ENCODE measurements around the gene MIPOL1. TPM values are rescaled to one million over a fixed set of nuclear protein-coding genes. Genes with fewer than 3 reads are reported as not detected.
"Not testable (repeated sequence)": the region's sequence is repeated elsewhere in the genome, so short reads cannot be mapped to it uniquely, and the experiment has no call there.

Gene MIPOL1
- total RNA-seq, 1 experiment from 2014 or later, result 15.4 TPM

DNA sequence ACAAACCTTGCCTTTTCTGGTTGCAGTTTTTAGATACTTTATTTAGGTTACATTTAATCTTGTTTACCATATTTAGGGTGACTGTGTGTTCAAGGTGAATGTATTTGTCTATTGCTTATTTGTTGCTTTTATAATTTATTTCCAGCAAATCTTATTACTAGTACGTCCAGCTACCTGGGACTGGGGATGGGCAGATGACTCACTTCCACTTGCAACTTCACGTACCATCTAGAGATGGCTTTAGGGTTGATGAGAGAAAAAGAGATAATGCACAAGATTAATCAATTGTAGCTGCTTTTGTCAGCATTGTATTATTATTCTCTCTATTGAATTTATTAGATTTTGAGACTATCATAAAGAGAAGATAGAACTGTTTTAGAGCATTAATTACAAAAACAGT, 5.1 kb downstream of the MIPOL1 start:
- ChIA-PET RAD21 (ENCODE audit: low non-redundant PET in 1 of 2, low total read pairs in 2 of 2, uncharacterized antibody in 2 of 2, unreplicated experiment in 2 of 2) (no interaction called here), CTCF (interaction anchor here (1.5 kb wide), 1 partner anchor 506 kb away, joined by 4 read pairs; no protein-coding TSS in a partner anchor), POLR2A (no interaction called here)
- TF ChIP-seq RAD21 (IDR thresholded peaks at IDR 0.05; ENCODE audit: low read depth), result no peak
- no peak for TF ChIP-seq ZNF274 (IDR thresholded peaks at IDR 0.05; ENCODE audit: low read depth, low read length)
- TF ChIP-seq POLR2AphosphoS5 (IDR thresholded peaks at IDR 0.05; ENCODE audit: low read depth, low read length), result no peak
- no peak for TF ChIP-seq YY1 (IDR thresholded peaks at IDR 0.05; ENCODE audit: extremely low read depth, insufficient replicate concordance, low read depth, low read length)
- TF ChIP-seq CBX3 (IDR thresholded peaks at IDR 0.05; ENCODE audit: low read depth), result no peak
- TF ChIP-seq EGR1 (IDR thresholded peaks at IDR 0.05; ENCODE audit: low read depth), result no peak
- no peak for TF ChIP-seq CEBPB (IDR thresholded peaks at IDR 0.05; ENCODE audit: low read depth)
- TF ChIP-seq SP1 (IDR thresholded peaks at IDR 0.05; ENCODE audit: low read depth), result no peak
- no peak for TF ChIP-seq EZH2 (IDR thresholded peaks at IDR 0.05)
- TF ChIP-seq EZH2phosphoT487 (IDR thresholded peaks at IDR 0.05; ENCODE audit: borderline replicate concordance), result no peak
- no peak for TF ChIP-seq SIN3A (IDR thresholded peaks at IDR 0.05; ENCODE audit: low read depth)
- H3K4me3 ChIP-seq (replicated peaks in 1 of 2; ENCODE audit: low read depth in 1 of 2, low read length in 2 of 2), result no peak overlapping the region
- H3K27me3 ChIP-seq (ENCODE audit: insufficient read depth, low read length), result no peaks in the 10 kb centered on the region
- no peaks in the 10 kb centered on the region for H3K9me2 ChIP-seq (ENCODE audit: insufficient read depth)
- H3K4me2 ChIP-seq (ENCODE audit: low read length), result no peak overlapping the region
- H3K27ac ChIP-seq (ENCODE audit: low read depth, low read length), result no peak overlapping the region
- no peak overlapping the region for H2AFZ ChIP-seq (ENCODE audit: low read depth, low read length, poor library complexity, severe bottlenecking)
- H3K9me3 ChIP-seq (ENCODE audit: control insufficient read depth in 1 of 2, insufficient read depth in 1 of 2, low read depth in 1 of 2, low read length in 2 of 2), result peaks cover 11 to 12% of the 10 kb centered on the region in 2 experiments; a peak in 2 of 4 replicates
- BruUV-seq (replicated peaks), result no TSS peak
- intact Hi-C loops (cut with micrococcal nuclease), result no loop called here
- no peak overlapping the region for H3K9ac ChIP-seq (ENCODE audit: low read length)
- no peak for DNase-seq (ENCODE audit: low read depth, low spot score)
- no peak for ATAC-seq
- peaks cover 0 to 23% of the 10 kb centered on the region in 2 experiments; a peak in 2 of 4 replicates for H3K4me1 ChIP-seq (ENCODE audit: control insufficient read depth in 1 of 2, insufficient read depth in 2 of 2, low read length in 2 of 2)
- H3K36me3 ChIP-seq (ENCODE audit: control insufficient read depth in 1 of 2, insufficient read depth in 2 of 2, low read length in 2 of 2), result no peaks in the 10 kb centered on the region
- H4K20me1 ChIP-seq (ENCODE audit: insufficient read depth), result no peaks in the 10 kb centered on the region; the same call in 1 of the 2 replicates
- H3K79me2 ChIP-seq (ENCODE audit: insufficient read depth, low read length), result peaks cover 41% of the 10 kb centered on the region

DNA sequence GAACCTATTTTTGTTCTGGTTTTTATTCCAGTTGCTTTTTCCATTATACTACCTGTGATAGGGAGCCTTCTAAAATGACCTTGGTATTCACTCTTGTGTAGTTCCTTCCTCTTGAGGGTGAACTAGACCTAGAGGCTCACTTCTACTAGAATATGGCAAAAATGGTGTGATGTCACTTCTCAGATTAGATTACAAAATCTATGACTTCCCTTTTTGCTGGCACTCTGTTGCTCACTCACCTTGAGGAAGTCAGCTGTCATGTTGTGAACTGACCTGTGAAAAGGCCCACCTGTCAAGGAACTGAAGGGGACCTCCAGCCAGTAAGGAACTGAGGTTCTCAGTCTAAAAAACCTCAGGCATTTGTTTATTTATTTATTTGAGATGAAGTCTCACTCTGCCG, 5.7 kb downstream of the MIPOL1 start:
- BruUV-seq (replicated peaks), result no TSS peak
- POLR2A ChIA-PET, result no interaction called here
- RAD21 ChIA-PET (ENCODE audit: low non-redundant PET in 1 of 2, low total read pairs in 2 of 2, uncharacterized antibody in 2 of 2, unreplicated experiment in 2 of 2), result no interaction called here
- Histone ChIP-seq H3K9me2 (ENCODE audit: insufficient read depth) (no peaks in the 10 kb centered on the region), H3K9me3 (ENCODE audit: control insufficient read depth in 1 of 2, insufficient read depth in 1 of 2, low read depth in 1 of 2, low read length in 2 of 2) (peaks cover 11 to 12% of the 10 kb centered on the region in 2 experiments; a peak in 2 of 4 replicates), H3K4me2 (ENCODE audit: low read length) (no peak overlapping the region), H4K20me1 (ENCODE audit: insufficient read depth) (no peaks in the 10 kb centered on the region; the same call in 1 of the 2 replicates), H3K27me3 (ENCODE audit: insufficient read depth, low read length) (no peaks in the 10 kb centered on the region), H3K36me3 (ENCODE audit: control insufficient read depth in 1 of 2, insufficient read depth in 2 of 2, low read length in 2 of 2) (no peaks in the 10 kb centered on the region), H2AFZ (ENCODE audit: low read depth, low read length, poor library complexity, severe bottlenecking) (no peak overlapping the region), H3K9ac (ENCODE audit: low read length) (no peak overlapping the region), H3K79me2 (ENCODE audit: insufficient read depth, low read length) (peaks cover 47% of the 10 kb centered on the region), H3K27ac (ENCODE audit: low read depth, low read length) (no peak overlapping the region), H3K4me3 (replicated peaks in 1 of 2; ENCODE audit: low read depth in 1 of 2, low read length in 2 of 2) (no peak overlapping the region), H3K4me1 (ENCODE audit: control insufficient read depth in 1 of 2, insufficient read depth in 2 of 2, low read length in 2 of 2) (peaks cover 0 to 19% of the 10 kb centered on the region in 2 experiments; a peak in 2 of 4 replicates)
- TF ChIP-seq CBX3 (IDR thresholded peaks at IDR 0.05; ENCODE audit: low read depth), result no peak
- TF ChIP-seq JUND (IDR thresholded peaks at IDR 0.05), result no peak
- TF ChIP-seq ZNF274 (IDR thresholded peaks at IDR 0.05; ENCODE audit: low read depth, low read length), result no peak
- no peak for TF ChIP-seq TCF7L2 (IDR thresholded peaks at IDR 0.05; ENCODE audit: borderline replicate concordance, extremely low read depth, insufficient read depth, insufficient read length)
- CTCF ChIA-PET, result no interaction called here
- DNase-seq (ENCODE audit: low read depth, low spot score) (no peak), ATAC-seq (no peak)
- intact Hi-C loops (cut with micrococcal nuclease), result no loop called here

DNA sequence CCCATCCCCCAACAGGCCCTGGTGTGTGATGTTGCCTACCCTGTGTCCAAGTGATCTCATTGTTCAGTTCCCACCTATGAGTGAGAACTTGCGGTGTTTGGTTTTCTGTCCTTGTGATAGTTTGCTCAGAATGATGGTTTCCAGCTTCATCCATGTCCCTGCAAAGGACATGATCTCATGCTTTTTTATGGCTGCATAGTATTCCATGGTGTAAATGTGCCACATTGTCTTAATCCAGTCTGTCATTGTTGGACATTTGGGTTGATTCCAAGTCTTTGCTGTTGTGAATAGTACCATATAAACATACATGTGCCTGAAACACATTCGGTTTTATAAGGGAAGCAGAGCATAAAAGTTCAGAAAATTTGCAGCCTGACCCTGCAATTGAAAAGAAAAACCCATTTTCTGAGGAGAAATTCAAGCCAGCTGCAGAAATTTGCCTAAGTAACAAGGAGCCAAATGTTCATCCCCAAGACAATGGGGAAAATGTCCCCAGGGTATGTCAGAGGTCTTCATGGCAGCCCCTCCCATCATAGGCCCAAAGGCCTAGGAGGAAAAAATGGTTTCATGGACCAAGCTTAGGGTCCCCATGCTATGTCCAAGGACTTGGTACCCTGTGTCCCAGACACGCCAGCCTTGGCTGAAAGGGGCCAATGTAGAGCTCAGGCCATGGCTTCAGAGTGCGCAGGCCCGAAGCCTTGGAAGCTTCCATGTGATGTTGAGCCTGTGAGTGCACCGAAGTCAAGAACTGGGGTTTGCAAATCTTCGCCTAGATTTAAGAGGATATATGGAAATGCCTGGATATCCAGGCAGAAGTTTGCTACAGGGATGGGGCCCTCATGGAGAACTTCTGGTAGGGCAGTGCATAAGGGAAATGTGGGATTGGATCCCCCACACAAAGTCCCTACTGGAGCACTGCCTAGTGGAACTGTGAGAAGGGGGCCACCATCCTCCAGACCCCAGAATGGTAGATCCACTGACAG, 8.2 kb downstream of the MIPOL1 start:
- peaks cover 0 to 16% of the 10 kb centered on the region in 2 experiments; a peak in 2 of 4 replicates for H3K4me1 ChIP-seq (ENCODE audit: control insufficient read depth in 1 of 2, insufficient read depth in 2 of 2, low read length in 2 of 2)
- H4K20me1 ChIP-seq (ENCODE audit: insufficient read depth); H2AFZ ChIP-seq (ENCODE audit: low read depth, low read length, poor library complexity, severe bottlenecking); H3K9me2 ChIP-seq (ENCODE audit: insufficient read depth); ATAC-seq; BruUV-seq (replicated peaks); H3K27me3 ChIP-seq (ENCODE audit: insufficient read depth, low read length); H3K36me3 ChIP-seq (ENCODE audit: control insufficient read depth in 1 of 2, insufficient read depth in 2 of 2, low read length in 2 of 2); DNase-seq (ENCODE audit: low read depth, low spot score); H3K4me3 ChIP-seq (replicated peaks in 1 of 2; ENCODE audit: low read depth in 1 of 2, low read length in 2 of 2); H3K27ac ChIP-seq (ENCODE audit: low read depth, low read length); H3K9ac ChIP-seq (ENCODE audit: low read length); CTCF ChIA-PET; RAD21 ChIA-PET (ENCODE audit: low non-redundant PET in 1 of 2, low total read pairs in 2 of 2, uncharacterized antibody in 2 of 2, unreplicated experiment in 2 of 2); POLR2A ChIA-PET; H3K4me2 ChIP-seq (ENCODE audit: low read length); intact Hi-C loops (cut with micrococcal nuclease): not testable (repeated sequence)
- peaks cover 49% of the 10 kb centered on the region for H3K79me2 ChIP-seq (ENCODE audit: insufficient read depth, low read length)
- H3K9me3 ChIP-seq (ENCODE audit: control insufficient read depth in 1 of 2, insufficient read depth in 1 of 2, low read depth in 1 of 2, low read length in 2 of 2), result peaks cover 11 to 12% of the 10 kb centered on the region in 2 experiments; a peak in 2 of 4 replicates

All from HCT116 (cell line).